HG03108 (cell line): ENCODE measurements around the gene CLDN24.
"Not testable (repeated sequence)": the region's sequence is repeated elsewhere in the genome, so short reads cannot be mapped to it uniquely, and the experiment has no call there.

Source experiments
- ATAC-seq: cut with Tn5 transposase; IDR thresholded peaks from one replicate; pipeline ENCODE4 v1.9.1; 2021; ENCODE audit warnings: moderate library complexity; ENCODE audit not compliant: unreplicated experiment

The CLDN24 gene

DNA sequence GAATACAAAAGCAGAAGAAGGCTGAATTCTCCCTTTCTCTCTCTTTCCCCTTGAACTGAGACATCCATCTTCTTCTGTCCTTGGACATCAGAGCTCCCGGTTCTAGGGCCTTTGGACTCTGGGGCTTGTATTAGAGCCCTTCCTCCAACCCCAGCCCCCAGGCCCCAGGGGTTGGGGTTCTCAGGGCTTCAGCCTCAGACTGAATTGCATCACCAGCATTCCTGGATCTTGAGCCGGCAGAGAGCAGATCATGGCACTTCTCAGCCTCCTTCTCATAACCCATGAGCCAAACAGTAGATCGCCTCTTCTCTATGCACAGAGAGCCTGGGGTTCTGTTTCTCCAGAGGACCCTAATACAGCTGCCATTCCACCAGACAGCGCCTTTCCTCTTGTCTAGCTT lies 25.3 kb upstream of the CLDN24 start:
- ATAC-seq, result no peak

GRCh38 chr4:183347146-183347545 lies 24.9 kb upstream of the CLDN24 start:
- no peak for ATAC-seq

GRCh38 chr4:183345261-183345660 lies 23.0 kb upstream of the CLDN24 start:
- no peak for ATAC-seq

DNA sequence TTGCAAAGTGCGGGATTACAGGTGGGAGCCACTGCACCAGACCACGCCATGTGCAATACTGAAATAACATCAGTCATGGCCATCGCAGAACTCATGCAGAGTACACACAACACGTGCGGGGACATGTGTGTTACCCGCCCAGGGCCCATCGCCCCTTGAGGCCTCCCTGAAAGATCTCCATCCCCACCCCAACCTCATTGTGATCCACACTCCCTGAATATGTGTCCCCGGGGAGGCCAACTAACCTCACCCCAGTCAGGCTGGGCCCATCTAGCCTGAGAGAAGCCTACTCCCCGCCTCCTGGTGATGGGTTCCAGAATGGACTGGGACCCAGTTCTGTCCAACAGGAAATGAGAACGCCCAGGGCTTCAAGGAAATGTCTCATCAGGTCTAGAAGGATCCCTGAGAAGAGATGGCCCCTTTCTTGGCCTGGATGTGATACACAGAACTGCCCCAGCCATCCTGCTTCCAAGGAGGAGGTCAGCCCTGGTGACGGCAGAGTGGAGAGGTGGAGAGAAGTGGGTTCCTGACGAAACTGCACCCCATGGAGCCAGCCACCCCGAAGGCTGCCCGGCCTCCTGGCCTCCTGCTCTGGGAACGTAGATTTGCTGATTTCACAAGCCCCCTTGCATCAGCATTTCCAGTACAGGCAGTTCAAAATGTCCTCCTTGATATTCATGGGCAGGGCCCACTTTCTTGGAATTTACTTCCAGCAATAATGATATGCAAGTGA lies 22.5 kb upstream of the CLDN24 start:
- ATAC-seq, result no peak

- no peak for ATAC-seq
These were observed 21.5 kb upstream of the CLDN24 start for GRCh38 chr4:183343730-183344129.

GRCh38 chr4:183342541-183343533 lies 20.6 kb upstream of the CLDN24 start:
- no peak for ATAC-seq

DNA sequence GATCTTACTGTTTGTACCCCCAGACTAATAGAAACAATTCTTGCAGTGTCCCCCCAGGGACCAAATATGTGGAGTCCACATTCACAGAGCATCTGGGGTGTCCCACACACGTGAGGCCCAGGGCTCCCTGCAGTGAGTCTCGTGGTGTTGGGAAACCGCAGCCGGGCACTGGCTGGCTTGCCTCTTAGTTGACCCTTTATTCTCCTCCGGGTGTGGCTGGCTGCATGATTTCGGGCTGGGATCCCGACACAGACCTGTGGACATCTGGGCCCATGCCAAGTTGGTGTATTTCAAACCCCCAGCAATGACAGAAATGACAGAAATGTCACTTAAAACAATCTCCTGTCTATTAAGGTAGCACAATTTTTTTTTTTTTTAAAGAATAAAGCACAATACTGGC lies 15.6 kb upstream of the CLDN24 start:
- ATAC-seq, result no peak

DNA sequence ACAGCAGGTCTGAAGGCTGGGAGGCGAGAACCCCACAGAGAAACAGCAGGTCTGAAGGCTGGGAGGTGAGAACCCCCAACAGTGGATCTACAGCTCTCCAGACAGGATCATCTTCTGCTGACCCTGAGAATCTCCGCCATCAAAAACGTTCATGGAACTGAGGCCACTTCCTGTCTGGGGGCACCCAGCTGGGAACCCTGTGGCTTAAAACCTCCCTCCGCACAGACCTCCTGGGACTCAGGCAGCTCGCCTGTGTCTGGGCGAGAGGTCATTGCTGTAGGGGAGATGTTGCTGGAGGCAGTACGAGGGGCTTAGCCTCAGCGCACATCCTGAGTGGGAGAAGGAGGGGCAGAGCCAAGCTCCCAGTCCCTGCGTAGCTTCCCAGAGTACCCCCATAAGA lies 15.1 kb upstream of the CLDN24 start:
- ATAC-seq, result no peak

- ATAC-seq, result no peak
These were observed 13.2 kb upstream of the CLDN24 start for GRCh38 chr4:183335369-183335940.

- ATAC-seq, result no peak
These were observed 11.8 kb upstream of the CLDN24 start for GRCh38 chr4:183333983-183334382.

DNA sequence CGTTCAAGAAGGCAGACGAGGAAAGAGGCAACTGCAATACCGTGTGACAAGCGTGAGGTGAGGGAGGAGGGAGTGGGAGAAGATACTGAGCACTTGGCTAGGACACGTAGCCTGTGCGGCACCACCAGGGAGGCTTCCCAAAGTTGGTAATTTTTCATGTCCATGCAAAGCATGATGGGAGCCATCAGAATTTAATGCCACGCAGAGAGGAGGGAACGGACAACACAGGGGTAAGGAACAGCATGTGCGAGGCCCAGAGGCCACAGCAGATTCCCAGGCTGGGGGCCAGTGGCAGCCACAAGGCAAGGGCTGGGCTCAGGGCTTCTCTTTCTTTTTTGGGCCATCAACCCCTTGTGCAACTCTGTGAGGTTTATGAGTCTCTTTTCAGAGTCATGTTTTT lies 11.0 kb upstream of the CLDN24 start:
- ATAC-seq, result no peak

DNA sequence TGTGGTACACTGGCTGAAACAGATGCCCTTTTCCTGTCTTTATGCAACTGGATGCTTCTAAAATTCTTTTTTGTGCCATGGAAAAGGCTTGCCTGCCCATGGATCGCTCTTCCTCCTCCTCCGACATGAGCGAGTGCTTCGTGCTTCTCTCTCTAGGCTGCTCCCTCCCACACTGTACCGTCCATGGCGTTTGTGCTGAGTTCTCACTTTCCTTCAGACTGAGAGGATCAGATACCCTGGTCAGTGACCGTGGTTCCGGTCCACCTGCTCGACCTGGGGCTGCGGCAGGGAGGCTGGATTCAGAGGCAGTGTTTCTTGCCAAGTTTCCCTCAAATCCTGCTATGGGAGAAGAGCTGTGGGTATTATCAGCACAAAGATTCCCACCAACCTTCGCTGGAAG lies 10.2 kb upstream of the CLDN24 start:
- no peak for ATAC-seq

- ATAC-seq, result no peak
These were observed 8.6 kb upstream of the CLDN24 start for GRCh38 chr4:183330841-183331240.

DNA sequence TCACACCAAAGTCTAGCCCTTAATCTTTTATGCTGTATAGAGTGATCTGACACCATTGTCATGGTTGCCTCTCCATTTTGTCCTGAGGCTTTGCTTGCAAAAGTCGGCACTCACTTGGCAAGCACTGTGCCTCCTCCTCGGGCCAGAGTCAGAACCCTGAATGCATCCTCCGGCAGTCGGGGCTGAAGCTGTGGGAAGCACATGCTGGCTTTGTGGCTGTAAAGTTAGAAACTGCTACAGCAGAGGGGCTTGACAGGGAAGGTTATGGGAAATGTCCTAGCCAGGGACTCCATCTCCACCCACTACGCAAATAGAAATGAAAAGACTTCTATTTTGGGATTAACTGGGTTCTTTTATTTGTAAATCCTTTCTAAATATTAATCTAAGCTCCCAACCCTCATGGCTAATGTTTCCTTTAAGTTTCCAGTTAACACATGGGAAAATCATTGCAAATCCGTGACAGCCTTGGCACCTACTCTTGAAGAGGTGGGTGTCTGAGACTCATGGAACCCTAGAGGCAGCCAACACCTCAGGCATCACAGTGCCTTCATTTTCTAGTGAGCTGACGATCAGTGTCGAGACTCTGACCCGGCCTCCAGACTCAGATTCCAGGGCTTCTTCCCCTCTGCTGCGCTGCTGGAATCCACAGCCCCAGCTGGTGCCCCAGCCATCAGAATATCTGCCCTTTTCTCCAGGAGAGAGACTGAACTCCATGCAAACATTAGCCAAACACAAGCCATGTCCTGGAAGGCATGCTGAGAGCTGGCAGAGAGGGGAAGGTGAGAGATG lies 7.9 kb upstream of the CLDN24 start:
- ATAC-seq, result no peak

- no peak for ATAC-seq
These were observed 7.0 kb upstream of the CLDN24 start for GRCh38 chr4:183329244-183329643.

GRCh38 chr4:183328832-183329231 lies 6.6 kb upstream of the CLDN24 start:
- ATAC-seq, result no peak

DNA sequence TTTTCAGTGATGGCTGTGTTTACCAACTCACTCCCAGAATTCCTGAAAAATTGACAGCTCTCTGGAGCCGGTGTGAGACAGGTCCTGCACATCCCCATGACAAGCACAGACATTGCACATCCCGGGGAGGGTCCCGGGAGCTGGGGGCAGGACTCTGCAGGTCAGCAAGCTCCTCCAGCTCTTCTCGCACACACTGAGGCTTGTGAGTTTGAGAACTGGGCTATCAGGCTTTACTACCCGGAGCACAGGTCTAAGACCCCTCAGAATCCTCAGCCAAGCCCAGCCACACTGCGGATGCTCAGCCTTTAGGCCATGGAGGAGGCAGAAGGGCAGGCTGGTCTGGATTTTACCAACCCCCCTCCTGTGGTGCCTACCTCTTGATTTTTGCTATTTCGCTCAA lies 5.6 kb upstream of the CLDN24 start:
- no peak for ATAC-seq

DNA sequence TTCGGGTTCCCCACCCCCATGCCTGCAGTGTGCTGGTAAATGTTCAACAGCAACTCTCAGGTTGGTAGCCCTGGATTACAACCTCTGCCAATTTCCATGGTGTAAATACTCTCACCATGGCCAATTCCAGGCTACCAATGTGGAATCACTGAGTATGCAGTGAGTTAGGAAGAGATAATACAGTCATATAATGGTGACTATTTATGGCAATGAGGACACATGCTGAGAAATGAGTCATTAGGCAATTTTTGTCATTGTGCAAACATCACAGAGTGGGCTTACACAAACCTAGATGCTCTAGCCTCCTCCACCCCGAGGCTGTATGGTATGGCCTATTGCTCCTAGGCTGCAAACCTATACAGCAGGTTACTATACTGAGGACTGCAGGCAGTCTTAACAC lies 4.6 kb upstream of the CLDN24 start:
- no peak for ATAC-seq

DNA sequence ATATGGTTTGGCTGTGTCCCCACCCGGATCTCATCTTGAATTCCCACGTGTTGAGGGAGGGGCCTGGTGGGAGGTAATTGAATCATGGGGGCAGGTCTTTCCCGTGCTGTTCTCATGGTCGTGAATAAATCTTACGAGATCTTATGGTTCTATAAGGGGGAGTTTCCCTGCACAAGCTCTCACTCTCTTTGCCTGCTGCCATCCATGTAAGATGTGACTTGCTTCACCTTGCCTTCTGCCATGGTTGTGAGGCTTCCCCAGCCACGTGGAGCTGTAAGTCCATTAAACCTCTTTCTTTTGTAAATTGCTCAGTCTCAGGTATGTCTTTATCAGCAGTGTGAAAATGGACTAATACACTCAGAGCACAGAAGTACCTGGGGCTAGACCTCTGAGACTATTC lies 4.2 kb upstream of the CLDN24 start:
- ATAC-seq, result not testable (repeated sequence)

GRCh38 chr4:183324619-183325018 lies 2.4 kb upstream of the CLDN24 start:
- ATAC-seq, result no peak

DNA sequence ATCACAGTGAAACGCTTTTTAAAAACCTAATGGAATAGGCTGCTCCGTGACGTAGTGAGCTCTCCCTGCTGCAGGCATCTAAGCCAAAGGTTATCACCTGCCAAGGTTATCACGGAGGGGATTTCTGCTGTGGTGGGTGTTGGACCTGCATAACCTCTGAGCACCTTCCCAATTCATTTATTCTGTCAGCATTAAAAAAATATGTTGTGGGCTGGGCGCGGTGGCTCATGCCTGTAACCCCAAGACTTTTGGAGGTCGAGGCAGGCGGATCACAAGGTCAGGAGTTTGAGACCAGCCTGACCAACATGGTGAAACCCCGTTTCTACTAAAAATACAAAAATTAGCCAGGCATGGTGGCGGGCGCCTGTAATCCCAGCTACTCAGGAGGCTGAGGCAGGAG lies 1.8 kb upstream of the CLDN24 start:
- not testable (repeated sequence) for ATAC-seq
